Measurements from ENCODE around the gene MAMLD1.

The MAMLD1 gene

DNA sequence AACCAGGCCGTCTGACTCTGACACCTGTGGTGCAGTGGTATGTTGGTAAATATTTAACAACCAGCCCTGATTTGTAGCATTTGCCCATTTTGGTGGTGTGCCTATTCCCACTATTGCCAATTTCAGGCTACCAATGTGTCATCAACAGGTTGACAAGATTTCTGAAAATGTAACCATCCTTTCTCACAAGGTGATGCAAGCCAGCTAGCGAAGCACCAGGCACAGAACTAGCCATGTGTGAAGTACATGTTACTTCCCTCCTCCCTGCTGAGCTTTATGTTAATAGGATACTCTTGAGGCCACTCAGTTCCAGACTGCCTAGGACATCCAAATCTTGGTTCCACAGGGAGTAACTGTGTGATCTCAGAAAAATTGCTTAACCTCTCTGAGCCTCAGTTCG lies 7.2 kb upstream of the MAMLD1 start:
- no peak for DNase-seq

DNA sequence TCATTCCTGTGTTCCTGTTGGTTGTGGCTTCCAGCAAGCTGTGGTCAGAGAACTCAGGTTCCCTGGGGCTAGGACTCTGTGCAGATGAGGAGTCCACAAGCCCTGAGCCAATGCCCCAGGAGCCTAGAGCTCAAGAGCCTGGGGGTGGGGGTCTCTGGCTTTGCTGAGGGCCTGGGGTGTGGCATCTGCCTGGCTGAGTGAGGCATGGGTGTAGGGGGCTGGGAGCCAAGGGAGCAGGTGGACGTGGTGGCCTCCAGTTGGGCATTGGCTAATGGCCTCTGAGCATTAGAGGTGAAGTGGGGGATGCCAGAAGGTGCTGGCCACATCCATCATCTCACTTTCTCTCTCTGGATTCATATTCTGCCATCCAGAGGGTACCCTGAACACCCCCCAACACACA lies 5.3 kb upstream of the MAMLD1 start:
- DNase-seq, result no peak

DNA sequence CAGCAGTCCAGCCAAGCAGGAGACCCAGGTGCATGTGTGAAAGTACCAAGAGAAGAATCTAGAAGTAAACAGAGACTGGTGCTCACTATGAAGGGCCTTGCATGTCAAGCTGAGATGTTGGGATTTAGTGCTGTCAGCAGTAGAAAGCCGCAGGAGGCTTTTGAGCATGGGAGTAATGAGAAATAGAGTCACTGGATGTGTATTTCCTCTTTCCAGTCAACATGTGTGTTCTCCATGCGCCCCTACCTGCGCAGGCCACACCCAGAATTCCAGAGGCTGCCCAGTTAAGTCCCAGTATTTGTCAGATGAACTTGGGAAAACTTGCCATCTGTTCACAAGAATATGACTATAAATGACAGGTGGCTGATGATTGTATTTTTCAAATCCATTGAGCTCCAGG lies 4.5 kb upstream of the MAMLD1 start:
- DNase-seq, result no peak

DNA sequence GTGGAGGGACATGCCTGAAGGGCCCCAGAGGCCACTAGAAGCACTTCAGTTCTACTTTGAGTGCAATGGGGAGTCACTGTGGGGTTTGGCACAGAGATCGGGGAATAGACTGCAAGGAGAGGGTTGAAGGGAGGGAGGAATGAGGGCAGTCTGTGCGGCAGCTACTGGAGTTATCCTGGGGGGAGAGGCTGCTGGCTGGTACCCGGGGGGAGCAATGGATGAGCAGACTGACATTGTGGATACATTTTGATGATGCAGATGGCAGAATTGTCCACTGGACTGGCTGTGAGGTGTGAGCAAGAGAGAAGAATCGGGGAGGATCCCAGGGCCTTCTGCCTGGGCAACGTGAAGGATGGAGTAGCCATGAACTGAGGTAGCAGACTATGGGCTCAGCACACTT lies 2.8 kb upstream of the MAMLD1 start:
- DNase-seq, result no peak

DNA sequence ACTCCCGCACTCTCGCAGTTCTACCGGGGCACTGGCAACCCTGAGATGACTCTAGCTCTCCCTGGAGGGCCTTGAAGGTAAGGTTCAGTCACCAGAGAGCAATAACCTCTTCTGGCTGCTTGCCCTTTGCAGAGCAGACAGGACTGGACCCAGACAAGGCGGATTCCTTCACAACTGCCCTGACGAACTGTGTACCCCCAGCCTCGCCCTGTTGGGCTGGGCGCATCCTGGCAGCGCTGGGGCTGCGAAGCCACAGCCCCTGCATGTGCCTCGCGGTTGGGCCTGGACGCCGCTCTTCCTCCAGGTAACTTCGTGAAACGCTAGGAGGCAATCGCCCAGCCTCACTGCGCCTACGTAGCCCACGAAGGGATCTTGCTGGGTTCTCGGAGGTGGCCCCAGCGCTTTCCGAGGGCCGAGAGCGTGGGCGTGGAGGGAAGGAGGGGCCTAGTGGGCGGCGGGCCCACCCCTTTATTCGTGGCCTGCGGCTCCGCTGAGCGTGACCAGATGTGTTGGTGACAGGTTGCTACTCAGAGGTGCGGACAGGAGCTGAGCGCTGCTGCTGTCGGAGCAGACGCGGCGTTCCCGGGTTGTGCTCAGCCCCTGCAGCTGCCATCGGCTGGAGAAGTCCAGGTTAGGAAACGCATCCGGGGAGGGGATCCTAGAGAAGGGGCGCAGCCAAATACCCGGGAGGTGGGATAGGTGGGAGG lies 1.9 kb upstream of the MAMLD1 start:
- DNase-seq, result peak; percentile 65

DNA sequence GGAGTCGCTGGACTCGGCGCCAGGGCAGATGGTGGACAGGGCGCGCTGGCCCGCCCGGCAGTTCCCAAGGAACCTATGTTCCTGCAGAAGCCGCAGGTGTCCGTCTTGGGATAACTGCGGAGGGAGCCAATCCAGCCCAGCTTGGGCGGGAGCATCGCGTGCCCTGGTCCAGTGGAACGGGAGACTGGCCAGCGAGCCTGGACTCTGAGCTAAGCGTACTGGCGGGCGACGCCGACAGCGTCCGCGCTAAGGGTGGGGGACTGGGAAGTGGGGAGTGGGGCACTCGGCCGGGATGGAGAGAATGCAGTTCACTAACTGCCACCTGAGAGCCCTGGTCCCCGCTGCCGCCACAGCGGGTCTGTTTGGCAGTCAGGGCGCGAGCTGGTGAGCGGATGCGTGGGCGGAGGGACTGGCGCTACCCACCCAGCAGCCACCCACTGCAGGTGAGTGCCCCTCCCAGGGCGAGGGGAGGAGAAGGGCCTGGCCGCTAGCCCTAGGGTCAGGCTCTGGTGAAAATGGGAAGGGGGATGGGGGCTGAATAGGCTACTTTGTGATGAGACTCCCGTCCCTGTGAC lies 1.3 kb upstream of the MAMLD1 start:
- peak; percentile 34 for DNase-seq

DNA sequence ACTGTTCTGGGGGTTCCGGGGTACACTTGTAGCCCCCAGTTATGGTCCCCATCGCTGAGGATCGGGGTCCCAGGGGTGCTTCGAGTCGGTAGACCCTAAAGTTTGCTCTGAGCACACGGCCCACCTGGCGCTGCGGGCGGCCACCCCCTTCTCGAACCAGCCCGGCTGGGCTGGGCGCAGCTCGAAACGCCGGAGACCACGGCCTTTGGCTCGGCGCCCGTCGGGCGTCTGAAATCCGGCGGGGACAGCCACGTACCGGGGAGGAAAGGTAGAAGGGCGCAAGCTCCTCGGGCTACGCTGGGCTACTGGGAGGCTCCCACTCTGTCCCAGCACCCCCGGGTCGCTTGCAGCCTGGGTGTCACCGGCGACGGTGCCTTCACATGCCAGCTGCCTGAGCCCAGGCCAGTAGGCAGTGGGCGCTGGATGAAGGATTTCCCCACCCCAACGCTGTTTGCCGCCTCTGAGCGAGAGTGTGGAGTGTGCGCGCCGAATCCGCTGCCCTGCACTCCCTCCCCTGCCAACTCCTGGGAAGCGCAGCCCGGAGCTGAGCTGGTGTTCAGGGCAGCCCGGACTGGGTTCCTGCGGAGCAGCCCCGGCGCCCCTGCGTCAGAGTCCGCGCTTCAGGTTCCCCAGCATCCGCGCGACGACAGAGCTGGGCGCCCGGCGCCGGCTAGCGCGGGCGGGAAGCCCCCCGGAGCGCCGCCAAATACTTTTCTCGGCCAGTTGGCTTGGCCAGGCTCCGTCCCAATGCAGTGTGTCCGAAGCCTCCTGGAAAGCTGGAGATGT lies 637 bp downstream of the MAMLD1 start:
- peak; percentile 65 for DNase-seq

DNA sequence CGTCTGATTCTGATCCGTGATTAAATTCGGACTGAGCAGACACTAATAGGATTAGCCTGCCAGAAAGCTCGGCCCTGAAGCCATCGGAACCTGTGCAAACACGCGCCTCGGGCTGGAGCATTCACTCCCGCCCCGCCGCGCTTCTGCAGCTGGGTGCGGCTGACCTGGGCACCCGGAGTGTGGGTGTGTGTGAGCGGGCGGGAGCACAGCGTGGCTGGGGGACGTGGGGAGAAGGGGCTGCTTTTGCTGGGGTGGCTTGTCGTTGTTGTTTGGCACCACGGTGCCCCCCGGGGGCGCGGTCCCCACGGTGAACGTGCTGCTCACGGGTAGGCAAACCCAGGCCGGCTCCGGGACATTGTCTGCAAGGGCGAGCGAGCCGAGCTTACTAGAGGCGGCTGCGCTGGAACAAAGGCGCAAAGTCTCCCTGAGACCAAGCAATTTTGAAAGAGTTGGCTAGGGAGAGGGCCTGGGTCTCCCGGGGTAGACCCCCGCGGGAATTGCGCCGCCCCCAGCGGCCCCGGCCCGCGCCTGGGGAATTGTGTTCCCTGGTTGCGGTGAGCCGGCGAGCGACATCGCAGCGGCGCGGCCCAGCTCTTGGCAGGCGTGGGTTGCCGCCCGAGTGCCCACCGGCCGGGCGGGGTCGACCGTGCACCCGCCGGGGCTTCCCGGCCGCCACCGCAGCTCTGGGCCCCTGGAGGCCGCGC lies 1.4 kb downstream of the MAMLD1 start:
- DNase-seq, result peak; percentile 77

DNA sequence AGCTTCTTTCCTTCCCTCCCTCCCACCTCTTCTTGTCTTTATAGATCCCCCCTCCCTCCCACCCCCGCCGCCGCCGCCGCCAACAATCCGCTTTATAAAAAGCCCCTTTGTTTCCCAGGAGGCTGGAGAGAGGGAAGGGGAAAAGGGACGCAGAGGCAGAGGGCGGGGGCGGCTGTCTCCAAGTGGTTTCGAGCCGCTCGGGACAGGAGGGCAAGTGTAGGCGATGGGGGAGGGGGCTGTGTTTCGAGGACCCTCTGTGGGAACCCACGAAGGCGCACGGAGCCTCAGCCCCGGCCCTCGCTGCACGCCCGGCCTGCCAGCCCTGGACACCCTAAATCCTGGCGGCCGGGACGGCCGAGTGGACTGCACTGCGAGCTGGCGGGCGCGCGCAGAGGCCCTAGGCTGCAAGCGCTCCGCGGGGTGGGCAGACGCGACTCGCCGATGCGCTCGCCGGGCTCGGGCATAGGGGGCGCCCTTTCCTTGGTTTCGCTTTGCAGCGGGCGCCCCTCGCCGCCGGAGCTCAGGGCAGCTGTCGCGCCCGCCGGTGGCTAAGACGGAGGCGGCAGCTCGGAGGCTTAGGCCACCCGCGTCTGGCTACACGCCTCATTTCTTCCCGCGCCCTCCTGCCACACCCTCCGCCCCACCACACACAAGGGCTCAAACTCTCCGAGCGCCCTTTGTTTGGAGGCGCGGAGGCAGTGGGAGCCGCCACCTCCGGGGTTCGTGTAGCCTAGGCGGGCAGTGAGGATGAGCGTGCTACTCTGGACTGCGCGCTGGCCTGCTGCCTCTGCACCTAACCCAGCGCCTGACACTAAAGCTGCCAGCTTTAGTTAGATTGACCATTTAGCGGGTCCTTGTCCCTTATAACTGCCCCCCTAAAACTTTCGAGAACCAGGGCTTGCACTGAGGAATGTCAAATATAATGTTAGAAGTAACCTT lies 2.2 kb downstream of the MAMLD1 start:
- DNase-seq, result peak; percentile 86

DNA sequence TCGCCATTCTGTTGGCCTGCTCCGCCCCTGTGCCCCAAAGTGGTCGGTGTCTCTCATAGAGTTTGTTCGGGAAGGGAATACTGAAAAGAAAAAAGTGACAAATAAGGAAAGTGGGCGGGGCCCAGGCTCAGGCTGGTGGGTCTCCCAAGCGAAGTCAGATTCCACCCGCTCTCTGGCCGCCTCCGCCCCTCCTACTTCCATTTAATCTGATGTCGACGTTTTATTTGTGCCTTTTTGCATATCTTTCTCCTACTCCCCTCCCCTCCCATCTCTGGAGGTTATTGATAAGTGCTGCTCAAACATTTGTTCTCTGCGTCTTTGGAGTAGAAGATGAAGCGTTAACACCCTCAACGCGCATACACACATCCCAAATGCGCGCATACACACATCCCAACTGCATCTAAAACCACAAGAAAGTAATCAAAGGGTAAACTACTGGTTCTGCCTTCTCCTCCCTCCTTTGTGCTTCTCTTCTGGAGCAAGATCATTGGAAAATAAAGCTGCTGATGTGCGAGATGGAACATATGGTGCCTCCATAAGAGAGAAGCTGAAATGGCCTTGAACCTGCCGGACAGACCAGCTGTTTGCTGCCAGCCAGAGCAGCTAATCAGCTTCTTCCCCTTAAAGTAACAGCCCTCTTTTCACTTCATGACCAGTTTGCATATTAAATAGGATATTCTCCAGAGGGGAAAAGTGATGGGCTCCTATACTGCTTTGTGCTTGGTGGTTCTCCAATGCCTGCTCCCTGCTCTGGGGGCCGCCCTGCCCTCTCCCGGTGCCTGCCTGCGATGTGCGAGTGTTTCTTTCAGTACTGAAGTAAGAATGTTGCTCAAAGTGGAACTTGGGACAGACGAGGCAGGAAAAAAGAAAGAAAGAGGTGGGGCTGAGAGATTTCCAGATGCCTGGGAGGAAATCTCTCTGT lies 3.1 kb downstream of the MAMLD1 start:
- peak; percentile 88 for DNase-seq

DNA sequence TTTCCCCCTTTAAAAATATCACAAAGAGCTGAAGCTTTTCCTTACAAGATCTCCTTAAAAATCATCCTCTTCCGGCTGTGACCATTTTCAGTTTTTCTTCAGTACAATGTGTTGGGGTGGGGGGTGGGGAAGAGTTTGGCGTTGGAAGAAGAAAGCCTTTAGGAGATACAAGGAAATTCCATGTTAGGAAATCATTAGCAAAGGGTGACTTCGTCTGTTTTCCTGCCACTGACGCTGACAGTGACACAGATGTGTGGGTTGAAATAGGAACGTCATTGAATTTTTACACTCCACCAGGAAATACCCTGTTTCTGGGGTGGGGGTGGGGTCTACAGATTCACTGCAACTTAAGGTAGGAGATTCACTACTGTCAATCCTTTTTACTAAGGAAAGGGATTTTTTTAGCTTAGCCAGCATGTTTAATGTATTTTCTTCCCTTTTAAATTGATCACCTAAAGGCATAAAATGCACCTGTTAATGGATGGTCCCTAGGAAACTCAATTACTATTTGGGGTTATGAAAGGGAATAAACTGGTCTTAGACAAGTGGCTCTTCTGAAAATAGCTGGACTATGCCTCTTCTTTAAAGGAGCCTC lies 3.9 kb downstream of the MAMLD1 start:
- no peak for DNase-seq

DNA sequence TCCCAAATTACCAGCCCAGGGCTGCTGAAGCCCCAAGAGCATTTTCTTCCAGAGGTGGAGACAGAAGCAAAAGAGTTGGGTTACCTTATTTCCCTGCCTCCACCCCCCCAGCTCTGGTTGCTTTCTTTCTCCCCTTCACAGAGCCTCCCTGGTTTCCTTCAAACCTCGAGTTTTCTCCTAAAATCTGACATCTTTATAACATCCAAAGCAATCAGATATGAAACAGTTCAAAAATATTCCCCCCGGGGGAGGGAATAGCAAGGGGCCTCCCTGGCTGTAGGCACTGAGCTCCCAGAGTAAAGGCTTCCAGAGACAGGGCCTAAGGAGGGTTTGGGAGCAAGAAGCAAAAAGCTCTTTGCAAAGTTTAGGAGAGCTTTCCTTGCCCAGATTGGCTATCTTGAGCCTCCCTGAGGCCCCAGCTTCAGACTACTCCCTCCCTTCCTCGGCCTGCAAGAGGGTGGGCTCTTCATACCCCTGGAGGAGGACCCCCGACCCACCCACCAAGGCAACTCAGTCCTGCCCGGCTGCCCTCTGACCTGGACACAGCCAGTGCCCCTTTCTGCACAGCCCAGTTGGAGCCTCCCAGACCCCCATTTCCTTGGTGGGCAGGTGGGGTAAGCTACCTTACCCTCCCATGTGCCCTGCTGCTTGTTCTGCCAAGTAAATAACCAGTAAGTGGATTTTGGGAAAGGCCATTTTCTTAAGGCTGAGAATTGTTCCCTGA lies 7.6 kb downstream of the MAMLD1 start:
- DNase-seq, result no peak

DNA sequence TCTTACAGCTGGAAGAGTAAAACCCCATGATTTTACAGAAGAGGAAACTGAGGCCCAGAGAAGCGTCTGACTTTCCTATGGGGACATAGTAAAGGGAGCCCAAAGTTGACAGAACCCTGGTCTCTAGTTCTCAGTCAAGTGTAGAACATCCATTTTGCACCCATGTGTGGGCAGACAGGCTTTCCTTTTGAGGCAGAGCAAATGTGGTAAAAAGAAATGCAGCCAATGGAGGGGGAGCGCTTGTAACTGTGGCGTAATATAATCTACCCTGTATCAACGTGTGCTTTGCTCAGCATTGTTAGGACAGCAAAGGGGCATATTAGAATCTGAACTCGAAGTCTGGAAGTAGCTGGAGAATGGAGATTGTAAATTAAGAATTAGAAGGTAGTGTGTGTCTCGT lies 8.8 kb downstream of the MAMLD1 start:
- DNase-seq, result no peak

DNA sequence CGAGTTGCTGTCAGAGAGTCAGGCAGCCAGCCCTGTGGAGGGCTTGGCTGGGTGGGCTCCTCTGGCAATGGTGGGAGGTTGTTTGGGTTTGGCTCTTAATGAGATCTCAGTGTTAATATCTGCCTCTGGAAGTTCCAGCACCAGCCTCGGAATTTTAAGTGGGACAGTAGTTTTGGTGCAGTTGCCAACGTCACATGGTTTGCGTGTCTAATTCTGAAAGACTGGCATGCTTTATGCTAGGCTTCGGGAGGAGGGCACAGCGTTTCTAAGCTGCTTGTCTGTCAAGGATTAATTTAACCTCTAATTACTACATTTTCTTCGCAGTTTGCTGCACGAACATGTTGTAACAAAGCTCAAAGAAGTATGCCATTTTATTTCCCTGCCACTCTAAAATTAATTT lies 9.2 kb downstream of the MAMLD1 start:
- DNase-seq, result no peak

DNA sequence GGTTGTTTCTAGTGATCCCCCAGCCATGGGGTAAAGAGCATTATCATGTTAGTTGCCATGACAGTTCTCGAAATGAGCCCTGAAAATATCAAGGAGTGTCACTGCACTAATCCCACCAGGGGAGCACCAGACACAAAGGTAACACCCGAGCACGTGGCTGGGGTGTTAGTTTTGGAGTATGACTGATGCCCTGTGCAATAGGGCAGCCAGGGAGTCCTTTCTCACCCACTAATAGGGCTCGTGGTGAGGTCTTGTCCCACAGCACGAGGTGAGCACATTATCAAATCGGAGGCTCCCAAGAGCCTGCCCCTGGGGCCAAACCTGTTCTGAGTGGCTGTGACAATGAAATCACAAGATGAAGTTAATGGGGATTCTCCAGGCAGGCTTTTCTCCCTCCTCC lies 9.6 kb downstream of the MAMLD1 start:
- DNase-seq, result no peak

DNA sequence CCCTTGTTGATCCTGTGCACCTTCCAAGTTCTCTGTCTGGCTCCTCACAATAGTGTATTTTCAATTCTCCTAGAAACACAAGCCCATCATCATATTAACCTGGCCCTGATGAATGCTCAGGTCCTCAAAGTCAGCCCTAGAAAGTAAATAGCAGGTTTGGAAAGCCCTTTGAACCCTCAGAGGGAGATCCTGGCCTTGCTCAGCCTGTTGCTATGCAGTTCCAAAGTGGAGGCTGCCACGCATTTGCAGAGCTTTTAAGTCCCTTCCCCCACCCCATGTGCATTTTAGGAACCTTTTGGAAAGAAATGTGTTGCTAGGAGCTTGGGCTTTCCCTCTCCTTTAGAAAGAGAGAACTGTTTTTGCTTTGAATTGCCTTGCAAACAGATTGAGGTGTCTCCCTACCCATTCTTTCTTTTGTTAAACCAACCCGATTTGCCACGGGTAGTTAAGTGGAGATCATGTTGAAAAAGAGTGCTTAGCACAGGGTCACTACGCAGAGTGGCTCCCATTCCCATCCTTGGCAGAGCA lies 12.2 kb downstream of the MAMLD1 start:
- DNase-seq, result no peak

DNA sequence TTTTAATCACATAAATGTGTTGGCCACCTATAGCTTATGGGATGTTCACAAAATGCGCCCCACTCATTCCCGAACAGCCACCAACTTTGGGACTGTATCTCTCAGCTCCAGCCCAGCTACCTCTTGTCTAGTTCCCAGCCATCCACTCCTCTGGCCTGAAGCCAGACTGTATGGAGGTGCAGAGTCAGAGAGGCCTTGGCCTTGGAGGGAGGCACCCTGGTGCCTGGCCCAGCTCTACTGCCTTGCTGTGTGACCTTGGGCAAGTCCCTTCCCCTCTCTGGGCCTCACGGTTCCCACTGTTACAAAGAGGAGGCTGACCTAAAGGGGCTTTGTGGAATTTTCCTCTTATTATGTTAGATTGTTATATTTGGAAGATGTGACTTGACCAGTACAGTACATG lies 13.9 kb downstream of the MAMLD1 start:
- DNase-seq, result no peak

DNA sequence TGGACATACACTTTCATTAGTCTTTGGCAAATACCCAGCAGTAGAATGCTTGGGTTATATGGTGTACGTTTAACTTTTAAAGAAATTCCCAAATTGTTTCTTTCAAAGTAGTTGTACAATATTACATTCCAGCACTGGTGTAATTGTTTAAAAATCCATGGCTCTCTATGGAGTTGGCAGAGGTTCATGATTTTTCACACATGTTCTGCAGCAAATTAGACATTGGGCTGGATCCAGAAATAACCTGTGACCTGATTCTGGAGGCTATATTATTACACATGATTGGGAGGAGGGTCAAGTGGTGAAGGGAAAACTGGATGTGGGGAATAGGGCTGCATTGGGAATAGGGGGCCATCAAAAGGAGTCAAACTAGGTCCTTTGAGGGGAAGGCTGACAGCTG lies 41.9 kb downstream of the MAMLD1 start:
- DNase-seq, result no peak

DNA sequence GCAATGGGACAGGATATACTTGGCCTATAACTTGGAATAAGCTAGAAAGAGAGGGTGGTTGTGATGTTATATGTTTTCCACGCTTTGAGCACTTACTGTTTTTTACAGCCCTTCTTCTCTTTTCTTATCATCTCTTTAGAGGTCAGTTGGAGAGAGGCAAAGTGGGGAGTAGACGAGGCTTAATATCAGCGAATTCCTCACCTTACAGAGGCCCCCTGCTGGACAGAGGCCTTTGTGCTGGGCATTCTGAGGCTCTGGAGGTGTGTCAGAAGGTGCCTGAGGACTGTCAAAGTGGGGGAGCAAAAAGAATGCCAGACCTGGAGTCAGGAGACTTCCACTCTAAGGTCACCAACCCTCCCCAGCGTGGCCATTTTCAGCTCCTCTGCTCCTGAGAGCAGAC lies 42.5 kb downstream of the MAMLD1 start:
- DNase-seq, result peak; percentile 35

DNA sequence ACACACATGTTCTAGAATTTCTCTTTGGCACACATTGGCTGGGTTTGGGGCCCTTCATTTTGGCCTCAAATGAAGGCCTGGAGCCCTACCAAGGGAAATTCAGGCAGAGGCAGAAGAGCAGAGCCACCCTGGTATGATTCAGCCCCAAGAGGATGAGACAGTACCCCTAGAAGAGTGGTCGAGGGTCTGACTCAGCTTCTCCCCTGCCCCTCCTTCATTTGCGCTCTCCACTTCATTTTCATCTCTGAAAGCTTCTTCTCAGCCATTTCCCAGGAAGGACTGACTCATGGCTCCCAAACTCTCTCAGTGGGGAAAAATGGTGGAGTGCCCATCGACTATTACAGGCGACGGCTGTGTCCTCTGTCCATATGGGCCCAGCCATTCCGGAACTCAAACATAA lies 43.5 kb downstream of the MAMLD1 start:
- no peak for DNase-seq
